HG03135 (cell line): ENCODE measurements around the gene FAM8A1.

Source experiments
- ATAC-seq: cut with Tn5 transposase; IDR thresholded peaks from one replicate; pipeline ENCODE4 v1.9.1; 2021; ENCODE audit warnings: mild to moderate bottlenecking, moderate library complexity; ENCODE audit not compliant: unreplicated experiment

Gene FAM8A1

GRCh38 chr6:17656644-17657043 lies 56.5 kb downstream of the FAM8A1 start:
- no peak for ATAC-seq
